Tibial artery (tissue), 4 donors: ENCODE results near the gene IRF2.

Experiments used
- DNase-seq, 2 donors: peaks; one replicate each; pipeline ENCODE4 v3.0.0-alpha.2; 2019
- H3K27ac ChIP-seq, 2 donors: fragments of 200-600 bp; sonication (generic) in 1 of 2; 1 replicate in 1 of 2; 2 replicates in 1 of 2; pipeline ENCODE4 v1.5.1; 2018 to 2019; ENCODE audit warnings: mild to moderate bottlenecking in 1 of 2
- H3K27me3 ChIP-seq, 2 donors: fragments of 200-600 bp; sonication (generic) in 1 of 2; one replicate each; pipeline versions ENCODE4 v1.5.1 to v1.6.0; 2016 to 2019
- H3K36me3 ChIP-seq, 3 donors: fragments of 200-600 bp; sonication (generic) in 2 of 3; one replicate each; pipeline ENCODE4 v1.5.1; 2016 to 2019; ENCODE audit warnings: mild to moderate bottlenecking in 2 of 3
- H3K4me1 ChIP-seq, 4 donors: fragments of 200-600 bp; sonication (generic) in 2 of 4; 1 replicate in 3 of 4; 2 replicates in 1 of 4; pipeline ENCODE4 v1.5.1; 2016 to 2019
- H3K4me3 ChIP-seq, 2 donors: fragments of 200-600 bp; sonication (generic) in 1 of 2; 1 replicate in 1 of 2; 2 replicates in 1 of 2; pipeline ENCODE4 v1.5.1; 2018 to 2019; ENCODE audit warnings: mild to moderate bottlenecking in 2 of 2
- H3K9me3 ChIP-seq, 3 donors: fragments of 200-600 bp; sonication (generic) in 1 of 3; one replicate each; pipeline ENCODE4 v1.5.1; 2016 to 2019
- CTCF ChIP-seq, 2 experiments: fragments of 200-600 bp in 1 of 2; fragments of 450-650 bp in 1 of 2; IDR thresholded peaks; one replicate each; pipeline ENCODE4 v1.5.1; 2017 to 2019; ENCODE audit warnings: antibody characterized with exemption in 2 of 2, mild to moderate bottlenecking in 1 of 2, moderate library complexity in 1 of 2
- intact Hi-C: fragments of 100-400 bp; cut with DNase I; formaldehyde crosslinking; loops from one replicate; pipeline ENCODE4 v1.15.0; 2023; ENCODE audit warnings: low total_unique reads

IRF2 gene

DNA sequence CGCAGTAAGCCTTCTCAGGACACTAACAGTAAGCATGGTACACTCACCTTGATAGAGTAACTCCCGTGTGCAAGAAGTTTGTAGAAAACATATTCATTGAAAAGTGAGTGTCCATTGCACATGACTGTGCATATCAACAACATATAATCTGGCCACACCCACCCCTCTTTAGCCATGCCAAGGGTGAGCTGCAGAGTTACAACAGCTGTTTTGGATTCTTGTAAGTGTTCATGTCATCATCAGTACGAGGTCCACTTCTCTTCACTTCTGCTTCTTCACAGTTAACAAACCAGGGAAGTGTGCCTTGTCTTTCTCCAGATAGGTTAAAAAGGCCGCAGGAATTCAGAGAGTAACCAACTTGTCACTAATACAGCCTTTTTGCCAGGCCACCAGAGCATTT, 116.6 kb downstream of the IRF2 start:
- no peak for TF ChIP-seq CTCF (IDR thresholded peaks at IDR 0.05)
- H3K4me1 ChIP-seq, result peaks cover 0 to 51% (median 14%) of the 10 kb centered on the region in 4 donors
- H3K9me3 ChIP-seq, result peaks cover 0 to 3% (median 0%) of the 10 kb centered on the region in 3 donors
- H3K27ac ChIP-seq, result no peak overlapping the region
- DNase-seq, result no peak
- no peak overlapping the region for H3K4me3 ChIP-seq
- intact Hi-C loops, result no loop called here
- H3K36me3 ChIP-seq, result no peaks in the 10 kb centered on the region
- H3K27me3 ChIP-seq, result no peaks in the 10 kb centered on the region

GRCh38 chr4:184357165-184357564, 117.2 kb downstream of the IRF2 start:
- H3K27ac ChIP-seq, result no peak overlapping the region
- H3K4me3 ChIP-seq, result no peak overlapping the region
- DNase-seq, result no peak

GRCh38 chr4:184356366-184356765, 118.0 kb downstream of the IRF2 start:
- H3K4me1 ChIP-seq, result peaks cover 0 to 37% (median 3%) of the 10 kb centered on the region in 4 donors
- intact Hi-C loops, result no loop called here
- no peak for TF ChIP-seq CTCF (IDR thresholded peaks at IDR 0.05)
- H3K36me3 ChIP-seq, result no peaks in the 10 kb centered on the region
- H3K4me3 ChIP-seq, result no peak overlapping the region
- DNase-seq, result no peak
- H3K27me3 ChIP-seq, result no peaks in the 10 kb centered on the region
- peaks cover 0 to 3% (median 0%) of the 10 kb centered on the region in 3 donors for H3K9me3 ChIP-seq
- H3K27ac ChIP-seq, result no peak overlapping the region

More at GRCh38 chr4:184357165-184357564, 117.2 kb downstream of the IRF2 start:
- Histone ChIP-seq H3K4me1 (peaks cover 0 to 44% (median 9%) of the 10 kb centered on the region in 4 donors), H3K27me3 (no peaks in the 10 kb centered on the region), H3K36me3 (no peaks in the 10 kb centered on the region), H3K9me3 (peaks cover 0 to 3% (median 0%) of the 10 kb centered on the region in 3 donors)
- no peak for TF ChIP-seq CTCF (IDR thresholded peaks at IDR 0.05)
- intact Hi-C loops, result no loop called here

DNA sequence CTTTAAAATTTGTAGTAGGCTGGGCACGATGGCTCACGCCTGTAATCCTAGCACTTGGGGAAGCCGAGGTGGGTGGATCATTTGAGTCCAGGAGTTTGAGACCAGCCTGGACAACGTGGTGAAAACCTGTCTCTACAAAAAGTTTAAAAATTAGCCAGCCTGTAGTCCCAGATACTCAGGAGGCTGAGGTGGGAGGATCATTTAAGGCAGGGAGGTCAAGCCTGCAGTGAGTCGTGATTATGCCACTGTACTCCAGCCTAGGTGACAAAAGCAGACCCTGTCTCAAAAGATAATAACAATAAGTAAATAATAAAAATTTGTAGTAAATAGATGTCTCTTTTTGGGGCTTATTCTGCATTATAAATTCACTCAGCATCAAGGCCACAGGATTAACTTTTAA, 118.5 kb downstream of the IRF2 start:
- no peak for DNase-seq
- Histone ChIP-seq H3K4me1 (peaks cover 0 to 31% (median 3%) of the 10 kb centered on the region in 4 donors), H3K27ac (peak overlapping the region; percentile 16 to 30), H3K9me3 (peaks cover 0 to 3% (median 0%) of the 10 kb centered on the region in 3 donors), H3K36me3 (no peaks in the 10 kb centered on the region), H3K4me3 (no peak overlapping the region), H3K27me3 (no peaks in the 10 kb centered on the region)
- intact Hi-C loops, result no loop called here
- no peak for TF ChIP-seq CTCF (IDR thresholded peaks at IDR 0.05)

GRCh38 chr4:184355111-184355604, 119.2 kb downstream of the IRF2 start:
- DNase-seq, result peak; percentile 64 to 80
- Histone ChIP-seq H3K4me1 (peaks cover 0 to 27% (median 3%) of the 10 kb centered on the region in 4 donors), H3K4me3 (no peak overlapping the region), H3K27me3 (no peaks in the 10 kb centered on the region), H3K36me3 (no peaks in the 10 kb centered on the region), H3K9me3 (peaks cover 0 to 3% (median 0%) of the 10 kb centered on the region in 3 donors), H3K27ac (peak overlapping the region; percentile 16 to 30)
- intact Hi-C loops, result no loop called here
- TF ChIP-seq CTCF (IDR thresholded peaks at IDR 0.05), result no peak

DNA sequence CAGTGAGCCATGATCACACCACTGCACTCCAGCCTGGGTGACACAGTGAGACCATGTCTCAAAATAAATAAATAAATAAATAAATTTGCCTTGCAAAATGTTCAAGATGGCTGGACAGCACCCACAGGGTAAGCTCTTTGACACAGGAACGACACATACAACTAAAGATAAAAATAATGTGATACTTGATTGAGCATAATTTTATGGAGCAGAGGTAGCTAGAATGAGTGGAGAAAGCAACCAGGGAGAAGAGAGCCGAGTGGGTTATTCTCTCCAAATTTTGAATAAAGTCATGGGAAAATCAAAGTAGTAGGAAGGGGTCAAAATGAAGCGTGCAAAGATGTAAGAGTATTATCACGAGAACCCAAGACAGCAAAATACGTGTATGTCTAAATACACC, 121.5 kb downstream of the IRF2 start:
- intact Hi-C loops, result no loop called here
- TF ChIP-seq CTCF (IDR thresholded peaks at IDR 0.05), result no peak
- Histone ChIP-seq H3K9me3 (peaks cover 0 to 3% (median 0%) of the 10 kb centered on the region in 3 donors), H3K4me3 (no peak overlapping the region), H3K27me3 (no peaks in the 10 kb centered on the region), H3K36me3 (no peaks in the 10 kb centered on the region), H3K4me1 (peaks cover 0 to 13% (median 3%) of the 10 kb centered on the region in 4 donors), H3K27ac (no peak overlapping the region)
- no peak for DNase-seq
